Upper lobe of left lung (tissue), 4 donors: ENCODE data around the gene IFNL2.

ENCODE experiments used
- CTCF ChIP-seq, 6 experiments: fragments of 450-650 bp in 4 of 6; fragments of 200-600 bp in 2 of 6; sonication (generic) in 2 of 6; IDR thresholded peaks; one replicate each; pipeline ENCODE4 v1.5.1; 2016 to 2019; ENCODE audit warnings: antibody characterized with exemption in 6 of 6
- POLR2A ChIP-seq, 4 donors: fragments of 450-650 bp; IDR thresholded peaks; one replicate each; pipeline ENCODE4 v1.5.1; 2016 to 2017; ENCODE audit warnings: antibody characterized with exemption in 4 of 4, mild to moderate bottlenecking in 2 of 4

- TF ChIP-seq CTCF (IDR thresholded peaks at IDR 0.05), result no peak
- TF ChIP-seq POLR2A (IDR thresholded peaks at IDR 0.05), result no peak
Observed at GRCh38 chr19:39310558-39311311, 42.5 kb downstream of the IFNL2 start.
